Activated CD4-positive, alpha-beta T cell treated with anti-CD3 and anti-CD28 coated beads, Interleukin-2, Interleukin-4, amounts not matched to agents 100 ng/mL and 50 ng/mL, durations not matched to agents 16 hours and 8 hours (primary cell): Measurements from ENCODE around the gene ALPP.
"Not testable (repeated sequence)": the region's sequence is repeated elsewhere in the genome, so short reads cannot be mapped to it uniquely, and the experiment has no call there.

Experiments
- DNase-seq: peaks from one replicate; pipeline ENCODE4 v3.0.0-alpha.2; 2020; ENCODE audit warnings: low spot score

Gene ALPP

GRCh38 chr2:232381204-232382031 lies 2.9 kb downstream of the ALPP start:
- DNase-seq, result peak; percentile 6

GRCh38 chr2:232382331-232383225 lies 4.0 kb downstream of the ALPP start:
- DNase-seq, result no peak

- DNase-seq, result no peak
Observed at GRCh38 chr2:232384466-232384865, 5.9 kb downstream of the ALPP start.

GRCh38 chr2:232385058-232385457 lies 6.5 kb downstream of the ALPP start:
- not testable (repeated sequence) for DNase-seq

GRCh38 chr2:232385660-232386489 lies 7.3 kb downstream of the ALPP start:
- no peak for DNase-seq

- no peak for DNase-seq
Observed at GRCh38 chr2:232386490-232386739, 7.9 kb downstream of the ALPP start.

- no peak for DNase-seq
Observed at GRCh38 chr2:232386740-232387450, 8.3 kb downstream of the ALPP start.

- no peak for DNase-seq
Observed at GRCh38 chr2:232387451-232388171, 9.1 kb downstream of the ALPP start.

- no peak for DNase-seq
Observed at GRCh38 chr2:232388324-232388891, 9.9 kb downstream of the ALPP start.

- DNase-seq, result no peak
Observed at GRCh38 chr2:232389327-232389726, 10.8 kb downstream of the ALPP start.

GRCh38 chr2:232390661-232391060 lies 12.1 kb downstream of the ALPP start:
- no peak for DNase-seq

- no peak for DNase-seq
Observed at GRCh38 chr2:232393556-232393955, 15.0 kb downstream of the ALPP start.

- DNase-seq, result not testable (repeated sequence)
Observed at GRCh38 chr2:232394431-232394830, 15.9 kb downstream of the ALPP start.

- DNase-seq, result no peak
Observed at GRCh38 chr2:232395586-232395985, 17.0 kb downstream of the ALPP start.

- DNase-seq, result no peak
Observed at GRCh38 chr2:232396683-232397082, 18.1 kb downstream of the ALPP start.

GRCh38 chr2:232398293-232399034 lies 19.9 kb downstream of the ALPP start:
- no peak for DNase-seq

- DNase-seq, result no peak
Observed at GRCh38 chr2:232400256-232401015, 21.9 kb downstream of the ALPP start.

- no peak for DNase-seq
Observed at GRCh38 chr2:232402518-232402917, 24.0 kb downstream of the ALPP start.

GRCh38 chr2:232405943-232406510 lies 27.5 kb downstream of the ALPP start:
- DNase-seq, result no peak
